Memory B cell (primary cell): Measurements from ENCODE around the gene HMG20B.

ENCODE experiments used
- ATAC-seq: fragments of 150-1000 bp; cut with Tn5 transposase; 2 replicates; pipeline ENCODE4 v1.10.0; 2021; ENCODE audit warnings: low read depth, mild to moderate bottlenecking, moderate library complexity
- DNase-seq, 2 donors: peaks; one replicate each; pipeline ENCODE4 v3.0.0; 2022; ENCODE audit warnings: low spot score in 2 of 2
- H3K27ac Mint-ChIP-seq: one replicate; pipeline ENCODE4 v1.8.0; 2022; ENCODE audit warnings: mild to moderate bottlenecking, moderate library complexity, mixed read lengths
- H3K27me3 Mint-ChIP-seq: one replicate; pipeline ENCODE4 v1.8.0; 2022; ENCODE audit warnings: mixed read lengths
- H3K36me3 Mint-ChIP-seq: one replicate; pipeline ENCODE4 v1.8.0; 2022; ENCODE audit warnings: mild to moderate bottlenecking, mixed read lengths
- H3K4me1 Mint-ChIP-seq: one replicate; pipeline ENCODE4 v1.8.0; 2022; ENCODE audit warnings: mixed read lengths
- H3K4me3 Mint-ChIP-seq: one replicate; pipeline ENCODE4 v1.8.0; 2022; ENCODE audit warnings: mild to moderate bottlenecking, moderate library complexity, mixed read lengths
- H3K9me3 Mint-ChIP-seq: one replicate; pipeline ENCODE4 v1.8.0; 2022; ENCODE audit warnings: mixed read lengths

Gene HMG20B

DNA sequence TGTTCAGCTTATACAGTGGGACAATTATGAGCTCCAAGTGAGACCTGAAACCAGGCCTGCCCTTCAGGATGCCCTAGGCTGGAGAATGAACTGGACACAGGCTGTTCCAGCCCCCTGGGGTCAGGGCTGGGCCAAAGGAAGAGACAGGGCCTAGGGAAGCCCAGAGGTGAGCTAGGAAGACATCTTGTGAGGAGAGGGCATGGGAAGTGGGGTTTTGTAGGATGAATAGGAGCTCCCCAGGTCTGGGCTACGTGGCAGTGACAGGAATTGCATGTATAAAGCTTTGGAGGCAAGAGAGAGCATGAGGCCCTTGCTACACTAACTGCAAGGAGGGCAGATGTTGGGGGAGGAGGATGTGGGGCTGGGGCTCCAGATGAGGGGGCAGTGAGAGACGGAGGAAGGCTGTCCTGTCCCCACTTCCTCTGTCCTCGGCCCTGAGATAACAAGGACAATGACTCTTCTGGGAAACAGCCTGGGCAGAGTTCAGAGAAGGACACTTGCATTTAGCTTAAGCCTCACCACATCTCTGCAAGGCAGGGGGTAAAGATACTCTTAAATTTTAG is 35.4 kb downstream of the HMG20B start:
- H3K4me3 Mint-ChIP-seq: no peak overlapping the region
- no peak overlapping the region for H3K27ac Mint-ChIP-seq
- H3K36me3 Mint-ChIP-seq: peaks cover 4% of the 10 kb centered on the region
- no peaks in the 10 kb centered on the region for H3K9me3 Mint-ChIP-seq
- ATAC-seq (no peak), DNase-seq (no peak)
- H3K27me3 Mint-ChIP-seq: peaks cover 9% of the 10 kb centered on the region
- H3K4me1 Mint-ChIP-seq: peaks cover 10% of the 10 kb centered on the region

DNA sequence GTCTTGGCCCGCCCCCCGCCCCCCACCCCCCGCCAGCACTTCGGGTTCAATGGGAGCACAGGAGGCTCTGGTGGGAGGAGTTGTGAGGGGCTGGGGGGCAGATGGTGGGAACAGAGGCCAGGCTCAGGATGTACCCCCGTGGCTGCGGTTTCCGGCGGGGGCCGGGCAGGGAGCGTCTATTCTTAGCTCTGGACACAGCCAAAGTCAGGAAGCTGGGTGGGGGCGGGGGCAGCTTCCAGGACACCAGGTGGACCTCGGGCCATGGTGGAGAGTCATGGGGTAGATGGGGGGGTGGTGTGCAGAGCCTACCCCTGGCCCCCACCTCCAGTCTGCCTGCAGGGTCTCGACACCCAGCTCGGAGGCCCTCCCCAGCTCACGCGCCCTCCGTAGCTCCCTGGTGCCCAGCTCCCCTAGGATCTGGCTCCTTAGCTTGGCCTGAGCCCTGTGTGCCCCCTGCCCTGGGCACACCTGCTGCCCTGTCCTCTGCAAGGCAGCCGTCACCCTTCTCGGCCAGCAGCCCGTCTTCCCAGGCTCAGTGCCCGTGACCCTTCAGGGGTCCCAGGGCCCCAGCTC is 36.1 kb downstream of the HMG20B start:
- ATAC-seq (no peak), DNase-seq (no peak)
- Mint-ChIP-seq H3K4me1 (peaks cover 10% of the 10 kb centered on the region), H3K9me3 (no peaks in the 10 kb centered on the region), H3K36me3 (peaks cover 4% of the 10 kb centered on the region), H3K4me3 (no peak overlapping the region), H3K27me3 (peaks cover 9% of the 10 kb centered on the region), H3K27ac (no peak overlapping the region)

- peaks cover 4% of the 10 kb centered on the region for H3K36me3 Mint-ChIP-seq
- peaks cover 10% of the 10 kb centered on the region for H3K4me1 Mint-ChIP-seq
- peaks cover 9% of the 10 kb centered on the region for H3K27me3 Mint-ChIP-seq
- no peaks in the 10 kb centered on the region for H3K9me3 Mint-ChIP-seq
- DNase-seq: no peak
- no peak overlapping the region for H3K4me3 Mint-ChIP-seq
- no peak for ATAC-seq
- no peak overlapping the region for H3K27ac Mint-ChIP-seq
These were observed 37.3 kb downstream of the HMG20B start for GRCh38 chr19:3609779-3610719.

- DNase-seq (no peak), ATAC-seq (no peak)
- Mint-ChIP-seq H3K4me3 (no peak overlapping the region), H3K4me1 (peaks cover 10% of the 10 kb centered on the region), H3K36me3 (peaks cover 6% of the 10 kb centered on the region), H3K27ac (no peak overlapping the region), H3K9me3 (no peaks in the 10 kb centered on the region), H3K27me3 (peaks cover 9% of the 10 kb centered on the region)
These were observed 38.3 kb downstream of the HMG20B start for GRCh38 chr19:3610745-3611717.

DNA sequence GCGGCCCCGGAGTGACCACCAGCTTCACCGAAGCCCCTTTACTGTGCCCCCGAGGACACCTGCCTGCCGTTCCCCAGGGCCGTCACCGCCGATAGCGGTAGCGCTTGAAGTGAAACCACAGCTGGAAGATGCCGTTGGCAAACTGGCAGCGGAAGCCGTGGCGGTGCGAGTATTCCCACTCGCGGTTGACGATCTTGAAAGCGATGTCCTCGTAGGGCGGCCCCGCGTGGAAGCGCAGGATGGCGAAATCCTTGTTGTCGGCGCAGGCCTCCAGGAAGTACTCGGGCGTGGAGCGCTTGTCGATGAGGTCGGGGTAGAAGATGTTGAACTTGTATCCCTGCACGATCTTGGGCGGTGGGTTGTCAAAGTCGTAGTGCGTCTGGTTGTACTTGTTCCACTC is 39.1 kb downstream of the HMG20B start:
- ATAC-seq: no peak
- H3K27me3 Mint-ChIP-seq: peaks cover 9% of the 10 kb centered on the region
- no peak for DNase-seq
- H3K36me3 Mint-ChIP-seq: peaks cover 6% of the 10 kb centered on the region
- H3K4me3 Mint-ChIP-seq: no peak overlapping the region
- no peak overlapping the region for H3K27ac Mint-ChIP-seq
- H3K4me1 Mint-ChIP-seq: peaks cover 10% of the 10 kb centered on the region
- H3K9me3 Mint-ChIP-seq: no peaks in the 10 kb centered on the region

DNA sequence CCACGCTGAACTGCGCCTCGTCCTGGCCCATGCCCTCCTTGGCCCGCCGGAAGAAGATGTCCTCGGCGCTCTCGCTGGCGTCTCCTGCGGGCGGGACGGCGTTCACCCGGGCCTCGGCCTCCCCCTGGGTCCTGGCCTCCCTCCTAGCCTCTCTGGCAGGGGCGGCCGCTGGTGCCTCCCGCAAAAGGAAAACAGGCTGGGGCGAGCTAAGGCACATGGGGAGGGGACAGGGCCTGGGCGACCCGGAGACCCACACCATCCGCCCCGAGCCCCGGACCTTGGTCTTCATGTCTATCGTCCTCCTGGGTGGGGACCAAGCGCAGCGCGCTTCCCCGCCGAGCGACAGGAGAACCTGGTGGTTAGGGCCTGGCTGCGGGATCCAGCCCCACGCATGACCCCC is 39.6 kb downstream of the HMG20B start:
- peaks cover 6% of the 10 kb centered on the region for H3K36me3 Mint-ChIP-seq
- DNase-seq: no peak
- ATAC-seq: no peak
- no peaks in the 10 kb centered on the region for H3K9me3 Mint-ChIP-seq
- H3K4me3 Mint-ChIP-seq: no peak overlapping the region
- H3K27ac Mint-ChIP-seq: no peak overlapping the region
- H3K27me3 Mint-ChIP-seq: peaks cover 6% of the 10 kb centered on the region
- H3K4me1 Mint-ChIP-seq: peaks cover 6% of the 10 kb centered on the region

DNA sequence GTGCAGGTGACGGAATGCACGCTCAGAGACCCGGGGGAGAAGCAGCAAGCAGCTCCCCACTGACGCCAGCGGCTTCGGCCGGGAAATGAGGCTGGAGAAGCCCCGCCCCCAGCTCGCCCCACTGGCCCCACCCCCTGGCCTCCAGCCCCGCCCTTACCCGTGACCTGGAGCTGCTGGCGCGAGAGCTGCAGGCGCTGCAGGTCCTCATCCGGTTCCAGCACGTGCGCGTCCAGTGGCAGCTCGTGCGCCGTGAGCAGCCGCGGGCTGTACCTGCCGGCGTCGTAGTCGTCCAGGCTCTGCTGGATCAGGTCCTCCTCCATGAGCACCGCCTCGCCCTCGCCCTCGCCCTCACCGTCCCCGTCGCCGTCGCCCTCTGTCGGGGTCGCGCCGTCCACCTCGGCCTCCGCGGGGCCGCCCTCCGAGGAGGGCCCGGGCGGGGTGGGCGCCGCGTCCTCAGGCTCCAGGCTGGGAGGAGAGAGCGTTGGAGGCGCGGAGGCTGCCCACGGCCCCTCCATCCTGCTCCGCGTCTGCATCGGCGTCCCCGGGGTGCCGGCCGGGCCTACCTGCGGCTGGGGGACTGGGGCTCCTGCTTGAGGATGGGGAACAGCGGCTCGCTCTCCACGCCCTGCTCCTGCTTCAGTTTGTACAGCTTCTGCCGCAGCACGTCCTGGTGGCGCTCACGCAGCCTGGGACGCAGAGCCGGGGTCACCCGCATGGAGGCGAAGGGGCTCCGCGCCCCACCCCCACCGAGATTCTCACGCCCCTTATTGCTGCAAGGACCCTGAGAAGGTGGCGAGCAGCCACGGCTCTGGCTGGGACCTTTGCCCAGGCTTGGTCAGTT is 40.4 kb downstream of the HMG20B start:
- Mint-ChIP-seq H3K4me1 (peaks cover 2% of the 10 kb centered on the region), H3K36me3 (peaks cover 6% of the 10 kb centered on the region), H3K9me3 (no peaks in the 10 kb centered on the region), H3K27me3 (peaks cover 2% of the 10 kb centered on the region), H3K27ac (no peak overlapping the region), H3K4me3 (no peak overlapping the region)
- no peak for ATAC-seq
- DNase-seq: no peak

- H3K27me3 Mint-ChIP-seq: no peaks in the 10 kb centered on the region
- H3K4me1 Mint-ChIP-seq: no peaks in the 10 kb centered on the region
- DNase-seq (no peak), ATAC-seq (no peak)
- H3K36me3 Mint-ChIP-seq: peaks cover 6% of the 10 kb centered on the region
- no peak overlapping the region for H3K4me3 Mint-ChIP-seq
- H3K27ac Mint-ChIP-seq: no peak overlapping the region
- no peaks in the 10 kb centered on the region for H3K9me3 Mint-ChIP-seq
These were observed 41.3 kb downstream of the HMG20B start for GRCh38 chr19:3613818-3614661.

GRCh38 chr19:3614858-3615505 is 42.2 kb downstream of the HMG20B start:
- no peak for DNase-seq
- Mint-ChIP-seq H3K4me1 (no peaks in the 10 kb centered on the region), H3K27me3 (no peaks in the 10 kb centered on the region), H3K36me3 (peaks cover 9% of the 10 kb centered on the region), H3K9me3 (no peaks in the 10 kb centered on the region), H3K27ac (no peak overlapping the region), H3K4me3 (no peak overlapping the region)
- ATAC-seq: no peak

- Mint-ChIP-seq H3K27ac (no peak overlapping the region), H3K36me3 (peaks cover 9% of the 10 kb centered on the region), H3K27me3 (no peaks in the 10 kb centered on the region), H3K4me1 (no peaks in the 10 kb centered on the region), H3K4me3 (no peak overlapping the region), H3K9me3 (no peaks in the 10 kb centered on the region)
- DNase-seq (no peak), ATAC-seq (no peak)
These were observed 42.9 kb downstream of the HMG20B start for GRCh38 chr19:3615524-3616135.

- ATAC-seq: no peak
- H3K9me3 Mint-ChIP-seq: no peaks in the 10 kb centered on the region
- peaks cover 7% of the 10 kb centered on the region for H3K36me3 Mint-ChIP-seq
- DNase-seq: no peak
- peaks cover 2% of the 10 kb centered on the region for H3K4me1 Mint-ChIP-seq
- H3K4me3 Mint-ChIP-seq: no peak overlapping the region
- H3K27ac Mint-ChIP-seq: no peak overlapping the region
- H3K27me3 Mint-ChIP-seq: no peaks in the 10 kb centered on the region
These were observed 44.7 kb downstream of the HMG20B start for GRCh38 chr19:3617463-3617862.
